HG02884 (cell line): ENCODE measurements around the gene KIRREL3.

Experiments
- ATAC-seq: cut with Tn5 transposase; IDR thresholded peaks from one replicate; pipeline ENCODE4 v1.9.1; 2021; ENCODE audit warnings: mild to moderate bottlenecking, moderate library complexity; ENCODE audit not compliant: unreplicated experiment

Gene KIRREL3

DNA sequence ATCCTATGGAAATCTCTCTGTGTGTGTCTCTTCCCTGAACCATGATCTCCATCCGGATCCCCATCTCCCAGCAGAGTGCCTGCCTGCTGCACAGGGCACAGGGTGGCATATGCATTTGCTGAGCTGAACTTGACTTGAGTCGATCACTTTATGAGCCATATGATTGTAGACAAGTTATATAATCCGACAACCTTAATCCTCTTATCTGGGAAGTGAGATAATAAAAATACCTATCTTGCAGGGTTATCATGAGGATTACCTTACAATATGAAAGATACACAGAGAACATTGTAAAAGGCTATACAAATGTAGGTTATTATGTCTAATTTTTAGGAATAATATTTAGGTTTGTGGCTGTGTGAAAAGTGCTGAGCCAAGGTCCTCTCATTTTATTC lies 520.6 kb downstream of the KIRREL3 start:
- ATAC-seq = no peak

DNA sequence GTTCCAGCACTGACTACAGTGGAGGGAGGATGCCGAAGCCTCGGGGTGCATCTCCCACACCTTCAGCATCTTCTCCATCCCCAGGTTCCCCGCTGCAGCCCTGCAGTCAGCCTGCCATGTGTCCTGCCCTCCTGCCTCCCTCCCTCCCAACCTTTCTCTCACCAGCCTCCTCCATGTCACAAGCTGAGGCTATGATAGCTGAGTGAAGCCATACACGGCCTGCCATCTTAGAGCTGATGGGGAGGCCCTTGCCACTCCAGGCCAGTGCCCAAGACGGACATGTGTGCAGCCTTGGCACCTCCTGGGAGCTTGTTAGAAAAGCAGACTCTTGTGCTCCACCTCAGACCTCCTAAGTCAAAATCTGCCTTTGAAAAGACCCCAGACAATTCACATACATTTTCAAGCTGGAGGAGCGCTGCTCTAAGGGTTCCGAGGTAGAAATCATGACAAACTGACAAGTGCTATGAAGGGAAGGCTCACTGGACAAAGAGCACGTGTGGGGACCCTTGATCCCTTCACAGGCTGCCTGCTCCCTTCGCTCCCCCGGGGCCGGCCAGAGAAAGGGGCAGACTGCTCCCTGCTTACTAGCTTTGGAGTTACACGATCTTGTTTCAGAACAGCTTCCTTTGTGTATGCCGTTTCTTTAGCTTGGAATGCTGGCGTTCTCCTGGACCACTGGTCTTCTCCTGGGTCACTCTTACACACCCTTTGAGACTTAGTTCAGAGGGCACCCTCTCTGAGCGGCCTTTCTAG lies 521.2 kb downstream of the KIRREL3 start:
- ATAC-seq = no peak

DNA sequence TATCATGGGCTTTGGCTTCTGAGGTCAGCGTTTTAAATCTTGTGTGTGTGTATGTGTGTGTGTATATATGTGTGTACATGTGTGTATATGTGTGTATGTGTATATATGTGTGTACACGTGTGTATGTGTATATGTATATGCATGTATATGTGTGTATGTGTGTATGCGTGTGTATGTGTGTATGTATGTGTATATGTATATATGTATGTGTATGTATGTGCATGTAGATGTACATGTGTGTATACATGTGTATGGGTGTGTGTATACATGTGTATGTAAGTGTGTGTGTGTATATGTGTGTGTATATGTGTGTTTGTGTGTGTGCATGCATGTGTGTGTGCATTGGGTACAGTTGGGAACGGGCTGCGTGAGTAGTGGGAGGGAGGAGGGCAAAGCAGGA lies 522.1 kb downstream of the KIRREL3 start:
- ATAC-seq = no peak

DNA sequence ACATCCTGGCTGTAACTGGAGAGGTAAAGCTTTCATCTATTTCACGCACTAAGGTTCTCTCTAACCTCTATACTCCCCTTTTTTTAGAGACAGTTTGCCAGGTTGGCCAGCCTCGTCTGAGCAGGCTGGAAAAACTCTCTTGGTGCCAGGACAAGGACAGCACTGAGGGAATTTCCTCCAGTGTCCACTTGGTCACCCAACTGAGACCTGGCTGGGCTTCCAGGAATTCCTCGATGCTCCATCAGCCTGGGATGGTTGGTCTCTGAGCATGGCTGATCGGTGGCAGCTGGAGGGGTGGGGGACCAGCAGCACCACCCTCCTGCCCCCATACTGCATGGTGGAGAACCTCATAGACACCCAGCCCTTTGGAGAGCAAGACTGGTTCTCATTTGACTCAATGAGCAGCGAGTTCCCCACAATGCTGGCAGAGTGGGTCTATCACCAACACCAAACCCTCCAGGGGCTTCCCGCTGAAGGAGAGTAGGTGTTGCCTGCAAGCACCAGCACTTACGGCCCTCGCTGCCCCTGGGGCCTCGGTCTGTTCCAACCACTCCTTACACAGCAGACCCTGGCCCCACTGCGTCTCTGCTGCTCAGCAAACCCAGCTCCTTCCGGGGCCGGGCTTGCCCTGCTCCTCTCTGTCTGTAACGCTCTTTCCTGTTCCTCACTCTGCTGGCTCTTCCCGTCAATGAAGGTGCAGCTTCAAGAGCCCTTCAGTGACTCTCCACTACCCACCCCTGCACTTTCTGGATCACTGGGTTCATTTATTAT lies 522.9 kb downstream of the KIRREL3 start:
- no peak for ATAC-seq

DNA sequence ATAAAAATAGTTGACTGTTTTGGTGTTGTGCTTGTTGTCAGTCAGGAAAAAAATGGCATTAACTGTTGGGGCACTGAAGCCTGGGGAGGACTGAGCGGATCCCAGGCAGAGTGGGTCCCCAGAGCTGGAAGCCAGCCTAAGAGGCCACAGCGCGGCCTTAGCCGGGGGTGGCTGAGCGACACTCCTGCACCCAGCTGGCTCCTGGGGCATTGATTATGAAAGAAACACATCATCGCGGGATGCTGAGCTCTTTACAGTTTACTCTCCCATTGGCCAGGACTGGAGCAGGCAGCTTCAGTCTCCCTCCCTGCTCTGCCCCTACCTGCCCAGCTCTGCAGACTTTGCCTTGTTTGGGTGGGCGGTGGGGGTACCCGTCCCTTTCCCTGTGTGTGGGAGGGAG lies 523.6 kb downstream of the KIRREL3 start:
- ATAC-seq = no peak

DNA sequence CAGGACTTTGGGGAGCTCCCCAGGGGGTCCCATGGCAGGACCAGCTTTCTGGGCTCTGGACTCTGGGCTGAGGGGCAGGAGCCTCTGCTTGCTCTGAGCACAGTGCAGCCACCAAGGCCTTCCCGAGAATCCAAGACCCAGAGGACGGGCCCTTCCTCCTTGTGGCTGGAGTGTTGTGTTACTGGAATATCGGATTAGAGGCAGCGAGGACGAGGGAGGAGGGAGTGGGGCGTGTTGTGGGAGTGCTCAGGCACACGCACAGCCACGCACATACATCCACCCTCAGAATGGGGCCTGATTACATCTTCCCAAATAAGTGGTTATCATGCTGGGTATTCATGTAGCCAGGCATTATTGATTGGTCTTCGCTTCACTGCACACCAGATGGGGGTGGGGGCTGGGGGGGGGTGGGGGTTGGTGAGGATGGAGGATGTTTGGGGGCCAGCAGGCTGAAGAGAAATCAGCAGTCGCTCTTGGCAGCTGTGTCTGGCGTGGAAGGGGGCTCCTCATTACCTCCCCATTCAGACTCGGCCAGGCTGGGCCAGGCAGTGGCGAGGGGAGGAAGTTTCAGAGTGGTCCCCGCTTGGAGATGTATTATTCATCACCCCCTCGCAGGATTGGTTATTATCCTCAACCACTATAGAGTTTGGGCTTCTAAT lies 524.2 kb downstream of the KIRREL3 start:
- no peak for ATAC-seq

DNA sequence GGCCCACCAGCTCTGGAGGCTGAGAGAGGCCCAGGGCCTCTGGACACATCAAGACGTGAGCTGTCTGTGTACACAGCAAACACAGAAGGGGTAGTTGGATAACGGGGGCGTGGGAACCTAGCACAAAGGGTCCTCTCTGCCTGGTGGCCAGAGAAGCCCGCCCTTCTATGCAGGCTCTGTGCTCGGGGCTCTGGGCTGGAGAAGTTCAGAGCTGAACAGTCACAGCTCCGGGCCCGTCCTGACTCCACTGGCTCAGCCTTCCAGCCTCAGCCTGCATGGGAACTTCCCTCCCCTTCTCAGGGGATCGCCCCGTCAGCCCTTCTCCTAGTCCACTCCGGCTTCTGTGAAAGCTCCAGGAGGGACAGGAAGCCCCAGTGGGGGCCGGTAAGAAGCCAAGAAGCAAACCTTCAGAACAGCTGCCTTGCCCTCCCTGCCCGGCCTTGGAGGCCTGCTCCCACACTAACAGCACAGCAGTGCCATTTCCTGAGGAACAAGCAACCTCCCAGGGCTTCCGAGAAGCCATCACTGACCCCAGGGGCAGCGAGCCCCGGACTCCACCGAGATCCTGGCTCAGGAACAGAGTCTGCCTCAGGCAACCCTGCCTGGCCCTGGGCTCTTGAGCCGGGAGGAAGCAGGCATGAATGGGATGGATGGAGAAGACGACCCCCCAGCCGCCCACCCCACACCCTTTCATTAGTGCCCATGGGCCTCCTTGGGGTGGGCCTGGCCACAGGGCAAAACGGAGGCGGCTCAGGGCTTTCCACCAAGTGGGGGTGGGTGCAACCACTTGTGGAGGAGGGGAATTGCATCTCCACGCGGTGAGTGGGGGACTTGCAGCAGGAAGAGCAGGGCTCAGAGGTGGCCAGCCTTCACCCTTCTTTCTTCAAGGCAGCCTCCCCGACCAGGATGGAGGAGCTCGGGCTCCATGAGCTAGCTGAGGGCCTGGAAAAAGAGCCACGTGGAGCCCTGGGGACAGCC lies 525.3 kb downstream of the KIRREL3 start:
- ATAC-seq = no peak

DNA sequence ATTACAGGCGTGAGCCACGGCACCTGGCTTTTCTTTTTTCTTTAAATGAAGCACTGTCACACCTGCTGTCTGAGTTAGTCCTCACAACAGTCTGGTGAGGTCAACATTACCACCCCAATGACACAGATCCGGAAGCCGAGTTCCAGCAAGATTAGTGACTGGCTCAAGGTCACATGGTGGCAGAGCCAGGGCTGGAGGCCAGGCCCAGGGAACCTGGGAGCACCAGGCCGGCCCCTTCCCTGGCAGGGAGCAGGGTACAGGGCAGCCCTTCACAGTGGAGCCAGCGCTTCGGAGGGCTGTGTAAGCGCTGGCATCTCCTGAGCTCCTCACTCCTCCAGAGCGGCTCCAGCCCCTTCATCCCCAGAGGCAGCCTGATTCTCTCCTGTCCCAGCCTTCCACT lies 526.4 kb downstream of the KIRREL3 start:
- no peak for ATAC-seq

DNA sequence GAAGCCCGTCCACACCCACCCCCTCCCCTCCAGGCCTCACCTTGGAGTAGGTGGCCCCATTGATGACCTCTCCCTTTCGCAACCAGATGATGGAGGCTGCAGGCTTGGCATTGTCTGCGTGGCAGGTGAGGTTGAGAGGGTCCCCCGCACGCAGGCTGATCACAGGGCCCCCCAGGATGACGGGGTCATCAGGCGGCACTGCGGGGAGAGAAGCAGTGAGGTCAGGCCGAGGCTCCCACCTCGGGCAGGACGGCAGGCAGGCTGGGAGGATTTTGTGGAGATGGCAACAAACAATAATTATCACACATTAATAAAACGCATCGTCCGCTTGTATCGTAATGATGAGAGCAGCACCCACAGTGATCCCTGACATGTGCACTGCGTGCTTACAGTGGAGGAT lies 527.3 kb downstream of the KIRREL3 start:
- ATAC-seq = no peak

DNA sequence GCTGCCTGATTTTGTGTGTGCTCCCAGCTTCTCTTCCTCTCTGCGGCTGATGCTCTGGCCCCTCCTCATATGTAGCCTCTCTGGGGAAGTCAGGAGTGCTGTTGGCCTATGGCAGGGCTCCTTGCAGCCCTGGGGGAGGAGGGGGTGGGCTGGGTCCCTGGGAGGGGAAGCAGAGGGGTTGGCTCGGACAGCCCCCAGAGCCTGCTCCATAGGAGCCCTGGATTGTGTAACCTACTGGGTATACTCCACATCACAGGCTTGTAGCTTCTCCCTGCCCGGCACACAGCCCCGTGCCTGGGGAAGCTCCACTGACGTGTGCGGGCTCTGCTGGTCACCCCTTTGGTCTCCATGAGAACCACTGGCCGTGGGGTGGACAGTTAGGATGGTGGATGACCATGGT lies 531.3 kb downstream of the KIRREL3 start:
- no peak for ATAC-seq

DNA sequence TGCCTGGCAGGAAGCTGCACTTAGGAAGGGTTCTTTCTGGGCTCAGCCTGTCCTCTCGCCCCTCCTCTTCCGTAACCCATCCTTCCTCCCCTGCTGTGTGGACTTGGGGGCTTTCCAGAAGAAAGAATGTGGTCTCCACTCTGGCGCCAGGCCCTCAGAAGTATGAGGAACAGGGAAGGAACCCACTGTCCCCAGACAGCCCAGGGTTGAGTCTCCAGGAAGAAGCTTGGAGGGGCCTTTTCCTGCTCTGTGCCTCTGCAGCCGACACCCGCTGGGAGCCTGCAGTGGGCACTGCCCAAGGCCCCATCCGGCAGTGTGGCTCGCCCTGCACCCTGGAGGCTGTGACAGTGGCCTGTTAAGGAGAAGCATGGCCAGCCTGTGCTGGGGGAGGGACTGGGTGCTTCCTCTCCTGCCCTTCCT lies 532.5 kb downstream of the KIRREL3 start:
- ATAC-seq = no peak

DNA sequence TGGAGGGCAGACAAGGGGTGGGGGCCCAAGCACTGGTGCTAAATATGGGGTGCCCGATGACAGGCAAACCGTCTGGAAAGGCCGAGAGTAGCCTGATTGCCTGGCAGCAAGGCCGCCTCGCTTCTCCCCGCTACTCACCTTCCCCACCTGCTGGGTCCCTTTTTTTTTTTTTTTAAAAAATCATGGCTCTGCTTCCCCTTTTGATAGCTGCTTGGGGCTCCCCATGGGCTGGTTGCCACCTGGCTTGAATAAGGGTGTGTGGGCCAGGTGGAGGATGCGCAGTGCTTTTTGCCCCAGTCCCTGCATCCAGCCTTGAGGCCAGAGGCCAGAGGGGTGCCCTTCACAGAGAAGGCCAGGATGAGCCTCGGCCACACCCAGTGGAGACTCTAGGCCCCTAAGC lies 533.1 kb downstream of the KIRREL3 start:
- no peak for ATAC-seq

DNA sequence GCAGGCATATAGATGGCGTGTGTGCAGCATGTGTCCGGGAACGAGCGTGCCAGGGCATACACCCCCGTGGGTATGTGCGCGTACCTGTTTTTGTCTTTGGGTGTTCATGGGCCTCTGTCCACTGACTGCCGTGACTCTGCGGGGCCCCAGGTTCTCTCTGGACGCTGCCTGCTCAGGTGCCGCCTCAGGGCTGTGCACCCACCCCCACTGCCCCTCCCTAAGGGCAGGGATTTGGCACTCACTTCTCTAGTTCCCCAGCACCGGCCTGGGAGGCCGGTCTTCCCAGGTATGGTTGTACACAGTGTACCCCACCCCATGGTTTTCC lies 533.6 kb downstream of the KIRREL3 start:
- ATAC-seq = no peak

DNA sequence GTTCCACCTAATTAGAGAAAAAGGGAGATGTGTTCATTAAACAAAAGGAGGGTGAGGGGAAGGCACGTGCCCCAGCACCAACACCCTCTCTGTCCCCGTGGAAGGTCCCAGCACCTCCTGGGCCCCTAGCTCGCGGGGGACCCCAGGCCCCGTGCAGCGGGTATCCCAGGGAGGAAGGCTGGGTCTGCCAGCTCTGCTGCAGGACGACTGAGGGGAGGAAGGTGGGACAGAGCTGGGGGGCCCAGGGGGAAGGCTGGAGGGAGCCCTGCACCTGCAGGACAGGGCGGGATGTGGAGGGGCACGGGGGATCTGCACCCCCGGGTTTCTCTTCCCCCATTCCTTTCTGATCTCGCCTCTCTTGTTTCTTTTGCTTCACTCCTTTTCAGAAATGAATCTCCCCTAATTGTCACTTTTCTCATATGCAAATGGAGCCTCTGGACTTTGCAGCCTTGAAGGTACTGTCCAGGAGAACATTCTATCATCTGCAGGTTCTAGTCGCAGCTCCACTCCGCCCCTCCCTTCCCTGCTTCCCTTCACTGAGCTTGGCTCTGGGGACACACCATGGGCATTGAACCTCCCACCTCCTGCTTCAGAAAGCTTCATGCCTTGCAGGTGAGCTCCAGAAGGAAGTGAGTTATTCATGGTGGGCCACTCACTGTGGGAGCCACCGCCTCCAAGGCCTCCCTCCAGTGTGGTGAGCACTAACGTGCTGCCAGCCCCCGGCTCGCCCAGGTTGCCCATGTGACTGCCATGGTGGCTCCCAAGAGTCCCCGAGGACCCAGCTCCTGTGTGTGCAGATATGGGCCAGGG lies 534.1 kb downstream of the KIRREL3 start:
- no peak for ATAC-seq

DNA sequence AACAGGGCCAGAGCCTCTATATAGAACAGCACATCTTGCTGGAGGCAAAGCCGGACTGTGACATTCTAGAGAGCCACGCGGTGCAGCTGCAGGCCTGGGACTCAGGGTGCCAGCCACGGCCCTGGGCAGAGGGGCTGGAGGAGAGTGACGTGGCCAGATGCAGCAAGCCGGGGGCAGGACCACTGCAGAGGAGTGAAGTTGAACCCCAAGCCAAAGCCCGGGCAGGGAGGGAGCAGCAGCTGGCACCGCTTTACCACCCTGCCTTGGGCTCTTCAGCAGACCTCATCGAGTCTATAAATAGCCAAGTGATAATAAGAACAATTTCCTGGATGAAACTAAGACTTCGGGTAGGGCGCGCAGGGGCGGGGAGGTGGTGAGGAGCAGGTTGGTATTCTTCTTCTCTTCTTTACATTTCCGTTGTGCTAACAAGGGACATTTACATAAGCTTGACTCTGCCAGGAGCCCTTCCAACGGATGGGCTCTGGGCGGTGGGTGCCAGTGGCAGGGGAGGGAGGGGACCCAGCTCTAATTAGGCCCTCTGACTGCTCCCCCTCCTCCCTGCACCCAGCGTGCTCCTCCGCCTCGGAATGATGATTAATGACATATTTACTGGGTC lies 534.9 kb downstream of the KIRREL3 start:
- ATAC-seq = peak; percentile 62

DNA sequence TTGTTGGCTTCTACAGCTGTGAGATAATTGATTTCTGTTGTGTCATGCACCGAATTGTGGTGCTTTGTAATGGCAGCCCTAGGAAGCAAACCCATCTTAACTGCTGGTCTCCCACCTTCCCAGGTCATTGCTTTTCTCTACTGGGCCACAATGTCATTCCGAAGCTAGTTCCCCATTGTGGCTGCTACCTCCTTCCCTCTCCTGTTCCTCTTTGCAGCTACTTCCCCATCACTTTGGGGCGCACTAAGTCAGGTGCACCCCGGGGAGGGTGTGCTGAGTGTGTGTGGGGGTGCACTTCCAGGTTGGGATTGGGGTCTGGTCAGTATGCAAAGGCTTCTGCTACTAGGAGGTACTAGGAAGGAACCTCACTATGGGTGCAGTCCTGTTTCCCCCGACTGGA lies 535.8 kb downstream of the KIRREL3 start:
- ATAC-seq = no peak

DNA sequence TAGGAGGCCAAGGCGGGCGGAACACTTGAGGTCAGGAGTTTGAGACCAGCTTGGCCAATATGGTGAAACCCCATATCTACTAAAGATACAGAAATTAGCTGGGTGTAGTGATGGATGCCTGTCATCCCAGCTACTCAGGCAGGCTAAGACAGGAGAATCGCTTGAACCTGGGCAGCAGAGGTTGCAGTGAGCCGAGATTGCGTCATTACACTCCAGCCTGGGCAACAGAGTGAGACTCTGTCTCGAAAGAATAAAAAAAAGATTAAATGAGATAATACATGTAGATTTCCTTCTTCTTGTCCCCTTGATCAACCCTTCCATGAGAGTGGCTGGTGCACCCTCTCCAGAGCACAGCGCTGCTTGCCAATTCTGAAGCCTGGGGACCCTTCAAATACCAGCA lies 538.1 kb downstream of the KIRREL3 start:
- ATAC-seq = no peak

DNA sequence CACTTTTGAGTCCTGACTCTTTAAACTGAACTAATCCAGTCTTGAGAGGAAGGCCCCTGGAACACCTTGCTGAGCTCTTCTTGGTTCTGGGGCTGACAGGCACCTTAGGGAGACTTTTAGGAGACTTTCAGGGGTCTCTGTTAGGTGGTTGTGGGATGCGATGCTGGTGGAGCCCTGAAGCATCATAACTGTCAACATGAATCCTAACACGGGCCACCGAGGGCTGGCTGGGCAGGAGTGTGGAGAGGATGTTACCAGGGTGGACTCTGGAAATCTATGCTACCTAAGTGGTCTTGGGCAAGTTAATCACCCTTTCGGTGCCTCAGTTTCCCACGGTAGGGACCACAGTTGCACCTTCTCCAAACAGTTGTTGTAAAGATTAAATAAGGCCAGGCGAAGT lies 538.6 kb downstream of the KIRREL3 start:
- no peak for ATAC-seq

DNA sequence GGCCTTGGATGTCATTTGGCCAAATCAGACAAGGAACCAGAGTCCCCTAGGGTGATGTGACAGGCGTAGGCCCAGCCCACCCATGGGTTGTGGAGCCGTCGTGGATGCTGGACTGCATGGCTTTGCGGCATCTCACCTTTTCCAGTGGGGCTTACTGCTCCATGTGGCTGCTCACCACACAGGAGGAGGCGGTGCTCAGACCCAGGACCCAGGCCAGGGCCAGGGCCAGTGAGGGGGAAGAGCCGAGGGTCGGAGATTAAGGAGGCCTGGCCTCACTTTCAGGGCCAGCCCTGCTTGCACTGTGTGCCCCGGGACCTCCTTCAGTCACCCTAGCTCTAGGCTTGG lies 539.5 kb downstream of the KIRREL3 start:
- ATAC-seq = no peak
